GM23338 (cell line): Measurements from ENCODE around the gene CHAMP1.

Source experiments
- CREB1 ChIP-seq: fragments of 250-450 bp; sonication (Bioruptor Pico); IDR thresholded peaks from 2 replicates; pipeline ENCODE4 v1.5.0; 2020; ENCODE audit warnings: low read depth, mild to moderate bottlenecking, moderate library complexity
- ETS1 ChIP-seq: IDR thresholded peaks from 2 replicates; pipeline ENCODE4 v1.6.1; 2016; ENCODE audit warnings: antibody characterized with exemption
- EZH2 ChIP-seq: fragments of 200-600 bp; sonication (generic); IDR thresholded peaks from one replicate; pipeline ENCODE4 v1.8.0; 2017; ENCODE audit warnings: antibody characterized with exemption, mild to moderate bottlenecking, low read depth; ENCODE audit not compliant: unreplicated experiment
- JUNB ChIP-seq: IDR thresholded peaks from one replicate; pipeline ENCODE4 v1.6.1; 2016; ENCODE audit warnings: antibody characterized with exemption; ENCODE audit not compliant: unreplicated experiment
- NANOG ChIP-seq: IDR thresholded peaks from 2 replicates; pipeline ENCODE4 v1.6.1; 2016; ENCODE audit warnings: antibody characterized with exemption, borderline replicate concordance
- POLR2AphosphoS5 ChIP-seq: IDR thresholded peaks from 2 replicates; pipeline ENCODE4 v1.6.1; 2016; ENCODE audit warnings: antibody characterized with exemption, low read depth
- STAT1 ChIP-seq: IDR thresholded peaks from one replicate; pipeline ENCODE4 v1.6.1; 2016; ENCODE audit warnings: antibody characterized with exemption; ENCODE audit not compliant: unreplicated experiment
- ZNF331 ChIP-seq: fragments of 250-450 bp; sonication (Bioruptor Pico); IDR thresholded peaks from 2 replicates; pipeline ENCODE4 v1.5.0; 2020; ENCODE audit warnings: low read depth, mild to moderate bottlenecking, moderate library complexity
- TF ChIP-seq, protein P1 (sequence below), 2 experiments: fragments of 200-600 bp in 1 of 2; sonication (generic) in 1 of 2; conservative IDR thresholded peaks; 2 replicates each; pipeline versions ENCODE4 v1.5.1 to v1.6.1; 2016 to 2017; ENCODE audit warnings: antibody characterized with exemption in 2 of 2, low read depth in 2 of 2, mild to moderate bottlenecking in 2 of 2, moderate library complexity in 1 of 2

- TF ChIP-seq, protein P1, sequence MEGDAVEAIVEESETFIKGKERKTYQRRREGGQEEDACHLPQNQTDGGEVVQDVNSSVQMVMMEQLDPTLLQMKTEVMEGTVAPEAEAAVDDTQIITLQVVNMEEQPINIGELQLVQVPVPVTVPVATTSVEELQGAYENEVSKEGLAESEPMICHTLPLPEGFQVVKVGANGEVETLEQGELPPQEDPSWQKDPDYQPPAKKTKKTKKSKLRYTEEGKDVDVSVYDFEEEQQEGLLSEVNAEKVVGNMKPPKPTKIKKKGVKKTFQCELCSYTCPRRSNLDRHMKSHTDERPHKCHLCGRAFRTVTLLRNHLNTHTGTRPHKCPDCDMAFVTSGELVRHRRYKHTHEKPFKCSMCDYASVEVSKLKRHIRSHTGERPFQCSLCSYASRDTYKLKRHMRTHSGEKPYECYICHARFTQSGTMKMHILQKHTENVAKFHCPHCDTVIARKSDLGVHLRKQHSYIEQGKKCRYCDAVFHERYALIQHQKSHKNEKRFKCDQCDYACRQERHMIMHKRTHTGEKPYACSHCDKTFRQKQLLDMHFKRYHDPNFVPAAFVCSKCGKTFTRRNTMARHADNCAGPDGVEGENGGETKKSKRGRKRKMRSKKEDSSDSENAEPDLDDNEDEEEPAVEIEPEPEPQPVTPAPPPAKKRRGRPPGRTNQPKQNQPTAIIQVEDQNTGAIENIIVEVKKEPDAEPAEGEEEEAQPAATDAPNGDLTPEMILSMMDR (conservative IDR thresholded peaks at IDR 0.05; ENCODE audit: low read depth in 2 of 2) = no peak
- TF ChIP-seq NANOG (no peak), POLR2AphosphoS5 (no peak), CREB1 (no peak), EZH2 (no peak), ZNF331 (no peak), STAT1 (no peak), ETS1 (no peak), JUNB (no peak)
These were observed 45.7 kb upstream of the CHAMP1 start for GRCh38 chr13:114268344-114269280.
